ENCODE data around the gene MNT. TPM values are rescaled to one million over a fixed set of nuclear protein-coding genes. Genes with fewer than 3 reads are reported as not detected.

MNT gene
- total and polyA plus RNA-seq, 9 of the 15 experiments (the other 6 are each of a cell fraction or from before 2014, with no cell fraction given): 0.18 to 23.8 (median 5.3) TPM

- Histone ChIP-seq H4K20me1 (replicated peaks; ENCODE audit: control insufficient read depth, insufficient read depth, low read length) (no peaks in the 10 kb centered on the region), H3K9me3 (replicated peaks; ENCODE audit: control insufficient read depth, insufficient read depth, low read depth, low read length) (no peaks in the 10 kb centered on the region), H2AFZ (ENCODE audit: low read depth, low read length) (no peak overlapping the region), H3K9me1 (ENCODE audit: control insufficient read depth, insufficient read depth, low read length) (no peaks in the 10 kb centered on the region), H3K9ac (ENCODE audit: insufficient read depth in 1 of 2, low read depth in 2 of 2, low read length in 2 of 2) (peak overlapping the region in 1 of 2 experiments; percentile 45; a peak in 1 of 4 replicates), H3K4me2 (ENCODE audit: insufficient read depth, low read length) (no peak overlapping the region), H3K4me1 (replicated peaks in 1 of 2; ENCODE audit: control insufficient read depth in 2 of 2, insufficient read depth in 2 of 2, low read length in 2 of 2) (peaks cover 14 to 35% of the 10 kb centered on the region in 2 experiments), H3K79me2 (ENCODE audit: control insufficient read depth, insufficient read depth, low read length) (no peaks in the 10 kb centered on the region), H3K36me3 (ENCODE audit: control insufficient read depth, insufficient read depth, low read length) (no peaks in the 10 kb centered on the region), H3K27me3 (ENCODE audit: control insufficient read depth in 2 of 2, insufficient read depth in 2 of 2, low read length in 2 of 2) (no peaks in the 10 kb centered on the region), H3K27ac (ENCODE audit: extremely low read depth, low read depth, low read length) (no peak overlapping the region), H3K4me3 (no peak overlapping the region)
- POLR2A ChIA-PET: interaction anchor here (3.4 kb wide), 1 partner anchor 36 kb away, joined by 31 read pairs; no protein-coding TSS in a partner anchor
- no TSS peak for BruUV-seq (replicated peaks)
- TF ChIP-seq SP1 (CRISPR knock-in tag; IDR thresholded peaks at IDR 0.05): no peak
- peak; percentile 33; the same call in 1 of the 2 replicates for TF ChIP-seq POLR2G (IDR thresholded peaks at IDR 0.05; ENCODE audit: low read depth, low read length)
- CTCF ChIA-PET (ENCODE audit: low intra/inter-chr PET ratio): interaction anchor here (0.6 to 5.3 kb wide), 2 partner anchors 34 to 456 kb away, joined by 3 to 78 read pairs; no protein-coding TSS in a partner anchor
- 81% methylated on average over 12 of the region's 16 CpGs for WGBS (ENCODE audit: insufficient coverage, low coverage, missing lambda C conversion rate)
- FAIRE-seq: no peak
- in situ Hi-C loops (cut with MboI): no loop called here
- intact Hi-C loops (cut with micrococcal nuclease): no loop called here
- no peak for DNase-seq (ENCODE audit: extremely low read depth in 1 of 4, low spot score in 3 of 4)
- no peak for ATAC-seq
Observed at GRCh38 chr17:2380226-2380922, 20.5 kb downstream of the MNT start.

- FAIRE-seq: no peak
- Histone ChIP-seq H4K20me1 (replicated peaks; ENCODE audit: control insufficient read depth, insufficient read depth, low read length) (no peaks in the 10 kb centered on the region), H2AFZ (ENCODE audit: low read depth, low read length) (no peak overlapping the region), H3K9ac (ENCODE audit: insufficient read depth in 1 of 2, low read depth in 2 of 2, low read length in 2 of 2) (no peak overlapping the region), H3K9me1 (ENCODE audit: control insufficient read depth, insufficient read depth, low read length) (no peaks in the 10 kb centered on the region), H3K4me3 (no peak overlapping the region), H3K27me3 (ENCODE audit: control insufficient read depth in 2 of 2, insufficient read depth in 2 of 2, low read length in 2 of 2) (no peaks in the 10 kb centered on the region), H3K27ac (ENCODE audit: extremely low read depth, low read depth, low read length) (no peak overlapping the region), H3K9me3 (replicated peaks; ENCODE audit: control insufficient read depth, insufficient read depth, low read depth, low read length) (no peaks in the 10 kb centered on the region), H3K79me2 (ENCODE audit: control insufficient read depth, insufficient read depth, low read length) (no peaks in the 10 kb centered on the region), H3K4me1 (replicated peaks in 1 of 2; ENCODE audit: control insufficient read depth in 2 of 2, insufficient read depth in 2 of 2, low read length in 2 of 2) (peaks cover 14 to 33% of the 10 kb centered on the region in 2 experiments), H3K36me3 (ENCODE audit: control insufficient read depth, insufficient read depth, low read length) (no peaks in the 10 kb centered on the region), H3K4me2 (ENCODE audit: insufficient read depth, low read length) (no peak overlapping the region)
- no peak for DNase-seq (ENCODE audit: extremely low read depth in 1 of 4, low spot score in 3 of 4)
- CTCF ChIA-PET (ENCODE audit: low intra/inter-chr PET ratio): interaction anchor here (5.3 kb wide), 1 partner anchor 35 kb away, joined by 78 read pairs; no protein-coding TSS in a partner anchor
- no peak for ATAC-seq
- BruUV-seq (replicated peaks): no TSS peak
- WGBS (ENCODE audit: insufficient coverage, low coverage, missing lambda C conversion rate): 83% methylated on average over 10 of the region's 25 CpGs
- in situ Hi-C loops (cut with MboI) (loop anchor here (5.0 kb wide), 1 partner anchor 33 kb away; no protein-coding TSS in a partner anchor), intact Hi-C loops (cut with micrococcal nuclease) (no loop called here)
- POLR2A ChIA-PET: interaction anchor here (1.2 kb wide), 1 partner anchor 14 kb away, joined by 4 read pairs; no protein-coding TSS in a partner anchor
- TF ChIP-seq HEY1 (CRISPR knock-in tag; IDR thresholded peaks at IDR 0.05; ENCODE audit: borderline replicate concordance): no peak
- TF ChIP-seq ZNF143 (CRISPR knock-in tag; IDR thresholded peaks at IDR 0.05): no peak
Observed at GRCh38 chr17:2379489-2380225, 21.2 kb downstream of the MNT start.

Measured in K562 (cell line).